Loucy (cell line): ENCODE results near the gene GIMAP1.

Source experiments
- H2AFZ ChIP-seq: fragments of 200-600 bp; sonication (generic); 2 replicates; pipeline ENCODE4 v1.6.0; 2016; ENCODE audit warnings: antibody characterized with exemption, mild to moderate bottlenecking, low read length, moderate library complexity
- H3F3A ChIP-seq: fragments of 200-600 bp; 2 replicates; pipeline ENCODE4 v1.6.0; 2016; ENCODE audit warnings: antibody characterized with exemption, low read depth, mild to moderate bottlenecking
- H3K27me3 ChIP-seq: fragments of 200-600 bp; sonication (generic); 2 replicates; pipeline ENCODE4 v1.6.1; 2014; ENCODE audit warnings: low read length, mild to moderate bottlenecking; ENCODE audit not compliant: insufficient read depth, poor library complexity, severe bottlenecking
- H3K36me3 ChIP-seq: fragments of 200-600 bp; sonication (generic); 2 replicates; pipeline ENCODE4 v1.6.1; 2016; ENCODE audit warnings: low read length; ENCODE audit not compliant: insufficient read depth
- H3K4me1 ChIP-seq: fragments of 200-600 bp; sonication (generic); 2 replicates; pipeline ENCODE4 v1.5.1; 2014; ENCODE audit warnings: low read length, mild to moderate bottlenecking; ENCODE audit not compliant: insufficient read depth, poor library complexity, severe bottlenecking
- H3K4me2 ChIP-seq: fragments of 200-600 bp; sonication (generic); 2 replicates; pipeline ENCODE4 v1.6.0; 2014; ENCODE audit warnings: antibody characterized with exemption, low read length, low read depth, mild to moderate bottlenecking; ENCODE audit not compliant: poor library complexity, severe bottlenecking
- H3K4me3 ChIP-seq: fragments of 200-600 bp; sonication (generic); 2 replicates; pipeline ENCODE4 v1.5.1; 2014; ENCODE audit warnings: low read length, mild to moderate bottlenecking, mixed read lengths; ENCODE audit not compliant: poor library complexity, severe bottlenecking
- H3K79me2 ChIP-seq: fragments of 200-600 bp; sonication (generic); 2 replicates; pipeline ENCODE4 v1.6.1; 2014; ENCODE audit warnings: low read length; ENCODE audit not compliant: insufficient read depth
- H3K9ac ChIP-seq: fragments of 200-600 bp; sonication (generic); 2 replicates; pipeline ENCODE4 v1.6.0; 2014; ENCODE audit warnings: mild to moderate bottlenecking, low read depth, low read length, moderate library complexity; ENCODE audit not compliant: poor library complexity, severe bottlenecking
- H3K9me2 ChIP-seq: fragments of 200-600 bp; sonication (generic); replicated peaks from 2 replicates; pipeline ENCODE4 v1.6.1; 2016; ENCODE audit warnings: low read depth, low read length, mixed read lengths
- H3K9me3 ChIP-seq: fragments of 200-600 bp; sonication (generic); 2 replicates; pipeline ENCODE4 v1.6.1; 2014; ENCODE audit warnings: mild to moderate bottlenecking, antibody characterized with exemption, low read length, low read depth; ENCODE audit not compliant: insufficient read depth
- H4K20me1 ChIP-seq: fragments of 200-600 bp; sonication (generic); 2 replicates; pipeline ENCODE4 v1.6.0; 2014; ENCODE audit warnings: antibody characterized with exemption, low read length, mild to moderate bottlenecking; ENCODE audit not compliant: insufficient read depth, poor library complexity, severe bottlenecking
- CTCF ChIP-seq: fragments of 200-600 bp; sonication (generic); conservative IDR thresholded peaks from 2 replicates; pipeline ENCODE4 v1.5.1; 2014; ENCODE audit warnings: mild to moderate bottlenecking, antibody characterized with exemption, low read length
- EZH2phosphoT487 ChIP-seq: fragments of 200-600 bp; IDR thresholded peaks from 2 replicates; pipeline ENCODE4 v1.6.1; 2018; ENCODE audit warnings: antibody characterized with exemption, mild to moderate bottlenecking, moderate library complexity, borderline replicate concordance

Gene GIMAP1

GRCh38 chr7:150753239-150753638 lies 36.8 kb downstream of the GIMAP1 start:
- Histone ChIP-seq H3K9ac (no peak overlapping the region), H3K4me1 (peaks cover 38% of the 10 kb centered on the region), H3K9me3 (no peaks in the 10 kb centered on the region), H3K4me2 (no peak overlapping the region), H3K79me2 (no peaks in the 10 kb centered on the region), H3F3A (peaks cover 9% of the 10 kb centered on the region; the same call in 1 of the 2 replicates), H3K27me3 (no peaks in the 10 kb centered on the region), H3K4me3 (no peak overlapping the region), H3K9me2 (no peaks in the 10 kb centered on the region), H2AFZ (no peak overlapping the region), H4K20me1 (no peaks in the 10 kb centered on the region), H3K36me3 (no peaks in the 10 kb centered on the region)
- TF ChIP-seq EZH2phosphoT487: no peak
- no peak for TF ChIP-seq CTCF

GRCh38 chr7:150753826-150754603 lies 37.6 kb downstream of the GIMAP1 start:
- no peaks in the 10 kb centered on the region for H3K79me2 ChIP-seq
- TF ChIP-seq CTCF (peak; percentile 75), EZH2phosphoT487 (no peak)
- H3K36me3 ChIP-seq: no peaks in the 10 kb centered on the region
- H3F3A ChIP-seq: peaks cover 9% of the 10 kb centered on the region; the same call in 1 of the 2 replicates
- no peak overlapping the region for H2AFZ ChIP-seq
- H3K4me3 ChIP-seq: no peak overlapping the region
- no peak overlapping the region for H3K9ac ChIP-seq
- no peaks in the 10 kb centered on the region for H4K20me1 ChIP-seq
- H3K4me1 ChIP-seq: peaks cover 34% of the 10 kb centered on the region
- no peaks in the 10 kb centered on the region for H3K9me3 ChIP-seq
- peak overlapping the region; percentile 22 for H3K4me2 ChIP-seq
- H3K27me3 ChIP-seq: no peaks in the 10 kb centered on the region
- H3K9me2 ChIP-seq: no peaks in the 10 kb centered on the region

- H3K4me3 ChIP-seq: peak overlapping the region; percentile 61
- H3K27me3 ChIP-seq: no peaks in the 10 kb centered on the region
- no peaks in the 10 kb centered on the region for H3K9me3 ChIP-seq
- H4K20me1 ChIP-seq: no peaks in the 10 kb centered on the region
- H3K36me3 ChIP-seq: no peaks in the 10 kb centered on the region
- peak overlapping the region; percentile 65 for H3K9ac ChIP-seq
- no peaks in the 10 kb centered on the region for H3K9me2 ChIP-seq
- TF ChIP-seq EZH2phosphoT487 (no peak), CTCF (no peak)
- no peaks in the 10 kb centered on the region for H3K79me2 ChIP-seq
- peak overlapping the region; percentile 80 for H3K4me2 ChIP-seq
- H3F3A ChIP-seq: peaks cover 9% of the 10 kb centered on the region; the same call in 1 of the 2 replicates
- H2AFZ ChIP-seq: no peak overlapping the region
- H3K4me1 ChIP-seq: peaks cover 34% of the 10 kb centered on the region
Observed at GRCh38 chr7:150754951-150755350, 38.5 kb downstream of the GIMAP1 start.
